Esophagus muscularis mucosa (tissue), 3 donors: ENCODE results near the gene SGK2.

Experiments
- CTCF ChIP-seq, 3 experiments: fragments of 200-600 bp in 2 of 3; fragments of 450-650 bp in 1 of 3; sonication (generic) in 2 of 3; IDR thresholded peaks; one replicate each; pipeline ENCODE4 v1.5.1; 2017 to 2019; ENCODE audit warnings: antibody characterized with exemption in 3 of 3, mild to moderate bottlenecking in 2 of 3, moderate library complexity in 1 of 3
- POLR2A ChIP-seq: fragments of 450-650 bp; IDR thresholded peaks from one replicate; pipeline ENCODE4 v1.6.1; 2017; ENCODE audit warnings: antibody characterized with exemption, moderate library complexity, mild to moderate bottlenecking, low read depth
- POLR2AphosphoS5 ChIP-seq, 2 donors: sonication (generic); formaldehyde crosslinking; IDR thresholded peaks; one replicate each; pipeline ENCODE4 v1.6.1; 2017; ENCODE audit warnings: antibody characterized with exemption in 2 of 2

GRCh38 chr20:43539975-43540672 is 18.7 kb upstream of the SGK2 start:
- no peak for TF ChIP-seq CTCF (IDR thresholded peaks at IDR 0.05)
- TF ChIP-seq POLR2AphosphoS5 (IDR thresholded peaks at IDR 0.05), result no peak
- TF ChIP-seq POLR2A, result no peak
